CD4-positive, alpha-beta T cell treated with Interleukin-10 for 1 hour (primary cell): ENCODE data around the gene KCTD20.

Source experiments
- DNase-seq: peaks from one replicate; pipeline ENCODE4 v3.0.0-alpha.2; 2020

The KCTD20 gene

DNA sequence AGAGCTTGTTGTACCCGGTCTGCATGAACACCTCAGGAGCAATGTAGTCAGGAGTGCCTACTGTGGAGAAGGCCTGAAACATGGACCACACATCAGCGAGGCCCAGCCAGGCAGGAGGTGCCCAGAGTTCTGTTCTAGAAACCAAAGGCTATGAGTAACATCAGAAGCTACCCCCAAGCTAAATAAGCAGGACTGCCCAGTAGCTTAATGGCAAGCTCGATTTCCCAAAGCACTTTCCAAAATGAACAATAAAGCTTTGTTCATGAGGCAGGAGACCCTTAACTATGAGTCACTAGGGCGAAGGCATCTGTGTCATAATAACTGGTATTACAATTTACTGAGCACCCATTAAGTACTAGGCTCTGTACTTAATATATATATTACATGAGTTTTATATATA lies 57.1 kb downstream of the KCTD20 start:
- no peak for DNase-seq

DNA sequence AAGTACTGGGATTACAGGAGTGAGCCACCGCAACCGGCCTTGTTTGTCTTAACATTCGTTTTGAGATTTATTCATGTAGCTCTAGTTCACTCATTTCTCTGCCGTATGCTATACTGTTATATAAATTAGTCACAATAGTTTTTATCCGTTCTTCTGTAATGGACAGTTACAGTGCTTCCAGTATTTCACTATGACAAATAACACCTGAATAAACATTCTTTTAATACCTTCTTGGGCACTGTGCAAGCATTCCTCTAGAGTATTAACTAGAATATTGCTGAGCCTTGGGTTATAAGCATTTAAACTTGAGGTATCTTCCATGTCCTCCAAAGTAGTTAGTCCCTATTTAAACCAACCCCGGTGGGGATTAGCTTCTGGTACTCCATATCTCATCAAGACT lies 58.9 kb downstream of the KCTD20 start:
- DNase-seq = no peak

DNA sequence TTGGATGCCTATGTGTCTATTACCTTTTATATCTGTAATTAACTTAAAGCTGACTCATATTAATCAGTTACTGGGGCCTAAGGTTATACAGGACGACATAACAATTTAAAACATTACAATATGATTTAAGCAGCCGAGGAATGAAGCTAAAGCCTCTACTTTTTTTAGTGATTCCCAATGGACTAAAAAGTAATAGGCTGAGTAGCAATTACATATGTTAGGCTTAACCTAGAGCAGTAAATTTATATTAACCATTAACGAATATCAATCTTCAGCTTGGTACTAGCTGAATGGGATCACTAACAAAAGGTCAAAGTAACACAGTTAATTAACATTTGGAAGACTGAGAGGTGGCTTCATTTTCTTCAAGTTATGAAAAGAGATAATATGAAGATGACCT lies 61.4 kb downstream of the KCTD20 start:
- no peak for DNase-seq

DNA sequence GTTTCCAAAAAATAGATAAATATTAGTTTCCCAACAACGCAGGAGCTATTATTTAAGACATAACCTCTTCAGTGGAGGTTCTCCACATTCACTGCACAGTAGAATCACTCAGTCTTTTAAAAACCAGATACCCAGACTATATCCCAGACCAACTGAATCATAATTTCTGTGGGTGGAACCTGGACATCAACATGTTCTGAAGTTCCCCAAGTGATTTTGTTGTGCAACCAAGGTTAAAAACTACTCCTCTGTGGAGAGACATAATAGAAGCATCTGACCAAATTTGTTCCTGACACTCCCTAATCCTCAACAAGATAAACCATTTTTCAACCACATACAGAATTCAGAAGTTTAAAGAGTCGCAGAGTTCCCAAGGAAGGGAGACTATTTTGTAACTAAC lies 62.2 kb downstream of the KCTD20 start:
- DNase-seq = no peak

DNA sequence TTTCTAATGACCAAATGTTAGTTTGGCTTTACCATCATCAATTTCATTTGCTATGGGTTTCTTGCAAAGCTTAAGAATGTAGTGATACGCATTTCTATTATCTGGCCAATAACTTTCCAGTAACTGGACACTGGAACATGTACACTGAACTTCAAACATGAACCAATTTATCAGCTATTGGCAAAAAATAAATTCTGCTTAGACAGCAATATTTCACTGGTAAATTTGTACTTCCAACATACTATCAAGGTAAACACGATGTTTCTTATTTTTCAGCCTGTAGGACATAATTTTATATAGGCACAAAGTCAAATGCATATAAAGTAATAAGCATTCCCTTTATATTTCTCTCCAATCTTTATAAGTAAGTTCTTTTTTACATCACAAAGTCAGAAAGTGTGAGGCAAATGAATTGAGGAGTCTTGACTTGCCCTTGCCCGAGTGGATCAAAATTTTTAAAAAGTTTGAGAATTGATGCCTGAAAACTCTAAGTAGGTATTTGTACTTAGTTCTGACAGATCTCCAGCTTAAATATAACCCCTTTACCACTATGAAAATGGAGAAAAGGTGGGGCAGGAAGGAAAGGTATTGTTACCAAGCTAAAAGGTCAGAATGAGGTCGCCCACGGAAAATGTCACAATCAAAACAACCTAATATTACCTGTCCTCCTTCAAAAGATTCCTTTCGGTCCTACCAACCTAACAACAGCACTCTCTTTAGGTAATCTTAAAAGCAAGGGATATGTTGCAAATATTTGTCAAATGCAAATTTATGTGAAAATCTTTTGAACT lies 63.1 kb downstream of the KCTD20 start:
- no peak for DNase-seq

DNA sequence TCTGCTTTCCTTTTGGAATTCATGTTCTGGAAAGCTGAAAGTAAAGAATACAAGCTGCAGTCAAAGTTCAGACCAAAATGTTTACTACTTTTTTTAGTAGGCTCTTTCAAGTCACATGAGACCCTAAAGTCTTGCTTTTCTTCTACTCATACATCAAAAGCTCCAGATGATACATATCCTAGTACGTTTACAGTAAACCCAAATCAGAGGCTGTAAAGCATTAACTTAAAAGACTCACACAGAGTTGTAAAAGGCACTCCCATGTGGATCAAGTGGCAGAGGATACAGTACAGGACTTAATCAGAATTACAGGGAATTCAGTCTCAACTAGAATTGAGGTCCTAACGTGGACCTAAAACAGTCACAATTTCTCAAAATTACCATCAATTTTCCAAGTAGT lies 63.8 kb downstream of the KCTD20 start:
- DNase-seq = no peak

DNA sequence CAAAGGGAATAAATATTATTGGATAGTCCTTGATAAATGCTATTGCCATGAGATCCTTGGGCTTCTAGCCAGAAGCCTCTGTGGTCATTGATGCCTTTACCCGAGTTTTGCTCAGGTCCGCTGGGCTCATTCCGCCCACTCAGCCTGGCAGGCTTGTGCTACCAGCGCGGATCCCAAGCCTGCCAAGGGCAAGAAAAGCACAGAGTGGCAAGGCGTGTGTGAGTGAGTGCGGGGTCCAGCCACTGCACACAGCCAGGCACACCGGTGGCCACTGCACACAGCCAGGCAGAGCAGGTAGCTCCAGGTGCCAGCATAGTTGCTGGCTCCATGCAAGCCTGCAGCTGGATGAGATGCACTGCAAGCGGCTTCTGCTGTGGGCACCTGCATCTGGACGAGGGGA lies 65.7 kb downstream of the KCTD20 start:
- no peak for DNase-seq

DNA sequence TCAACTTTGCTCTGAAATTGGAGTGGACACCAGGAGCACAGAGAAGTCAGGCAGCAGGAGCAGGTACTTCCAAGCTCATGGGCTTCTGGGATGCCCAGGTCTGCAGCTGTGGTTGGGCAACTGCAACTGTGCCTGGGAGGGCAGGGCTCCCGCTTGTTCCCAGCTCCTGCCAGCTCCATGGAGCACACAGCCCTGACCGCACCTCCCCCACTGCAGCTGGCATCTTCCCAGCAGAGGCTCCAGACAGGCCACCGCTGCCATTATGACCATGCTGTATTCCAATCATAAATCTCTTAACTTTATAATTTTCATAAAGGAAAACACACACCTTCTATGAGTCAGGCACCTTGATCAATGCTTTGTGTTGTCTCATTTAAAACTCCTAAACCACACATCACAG lies 67.6 kb downstream of the KCTD20 start:
- no peak for DNase-seq

DNA sequence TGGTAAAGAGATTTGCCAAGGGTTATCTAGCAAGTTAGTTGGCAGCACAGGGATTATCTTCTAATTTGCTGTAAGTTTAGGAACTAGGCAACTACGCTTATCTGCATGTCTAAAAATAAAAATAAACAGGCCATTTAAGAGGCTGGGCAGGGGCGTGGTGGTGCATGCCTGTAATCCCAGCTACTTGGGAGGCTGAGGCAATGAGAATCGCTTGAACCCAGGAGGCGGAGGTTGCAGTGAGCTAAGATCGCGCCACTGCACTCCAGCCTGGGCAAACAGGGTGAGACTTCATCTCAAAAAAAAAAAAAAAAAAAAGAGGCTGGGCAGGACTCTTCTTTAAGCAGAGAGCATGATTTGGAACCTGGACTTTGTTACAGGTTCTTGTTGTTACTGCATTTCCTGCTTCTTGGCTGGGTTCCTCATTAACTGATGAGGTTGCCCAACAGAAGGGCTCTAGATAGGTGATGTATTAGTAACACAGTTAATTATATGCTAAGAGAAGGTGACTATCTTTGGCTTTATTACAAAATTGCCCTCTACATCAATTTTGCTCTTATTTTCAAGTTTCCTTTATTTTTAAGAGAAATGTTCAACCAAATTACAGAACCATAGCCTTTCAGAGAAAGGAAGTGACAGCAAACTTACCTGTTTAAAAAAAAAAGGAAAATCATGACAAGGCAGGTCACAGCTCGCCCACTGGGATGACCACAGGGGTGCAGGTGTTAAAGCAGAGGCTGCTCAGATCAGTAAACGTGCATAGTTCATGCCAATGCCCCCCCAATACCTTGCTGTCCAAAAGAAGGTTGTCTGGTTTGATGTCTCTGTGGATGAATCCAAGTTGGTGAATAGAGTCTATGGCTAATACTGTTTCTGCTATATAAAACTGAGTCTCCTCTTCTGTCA lies 72.0 kb downstream of the KCTD20 start:
- DNase-seq = no peak

DNA sequence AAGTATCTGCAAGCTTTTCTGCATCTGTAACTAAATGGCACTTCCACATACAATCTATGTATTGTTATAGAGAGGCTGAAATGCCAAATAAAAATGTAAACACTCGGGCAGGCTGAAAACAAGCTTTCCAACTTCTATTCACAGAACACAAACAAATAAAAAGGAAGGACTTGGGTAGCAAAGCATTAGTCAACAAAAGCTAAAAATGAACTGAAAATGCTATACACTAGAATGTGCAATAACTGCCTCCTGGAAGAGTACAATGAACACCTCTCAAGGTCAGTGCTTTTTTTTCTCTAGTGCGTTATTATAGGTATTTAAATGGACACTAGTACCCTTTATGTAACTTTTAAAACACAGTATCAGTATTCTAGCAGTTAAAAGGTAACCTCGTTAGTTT lies 73.0 kb downstream of the KCTD20 start:
- no peak for DNase-seq

DNA sequence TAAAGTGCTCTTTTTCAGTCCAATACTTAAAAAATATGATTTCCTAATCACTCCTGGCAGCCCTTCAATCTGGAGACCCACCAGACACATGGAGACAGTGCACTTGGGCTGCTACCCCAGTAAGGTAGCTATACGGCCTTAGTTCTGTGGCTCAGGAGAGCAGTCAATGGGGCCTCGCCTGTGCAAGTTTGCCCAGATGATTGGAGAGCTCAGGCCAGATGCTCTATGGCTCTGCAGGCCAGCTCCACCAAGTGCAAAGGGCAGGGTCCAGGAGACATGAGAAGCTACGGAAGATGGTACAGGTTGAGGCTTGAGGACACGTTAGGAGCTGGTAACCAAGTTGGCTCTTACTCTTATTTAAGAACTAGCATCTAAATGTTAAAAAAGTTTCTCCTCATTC lies 73.8 kb downstream of the KCTD20 start:
- no peak for DNase-seq

DNA sequence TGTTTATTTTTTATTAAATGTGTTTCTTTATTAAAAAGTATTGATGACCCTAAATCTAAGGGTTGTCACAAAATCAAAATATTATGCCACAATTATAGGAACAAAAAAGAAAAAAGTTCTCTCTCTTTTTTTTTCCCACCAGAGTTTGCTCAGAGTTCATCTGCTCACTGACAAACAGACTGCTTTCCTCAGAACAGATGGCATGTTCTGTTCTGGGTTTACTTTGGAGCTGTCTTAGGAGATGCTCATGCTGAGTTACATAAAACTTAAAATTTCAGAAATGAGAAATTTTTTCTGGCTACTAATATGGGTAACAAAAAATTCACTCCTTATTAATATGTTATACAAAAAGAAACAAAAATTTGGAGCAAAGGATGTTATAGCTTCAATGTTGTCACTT lies 74.2 kb downstream of the KCTD20 start:
- no peak for DNase-seq

DNA sequence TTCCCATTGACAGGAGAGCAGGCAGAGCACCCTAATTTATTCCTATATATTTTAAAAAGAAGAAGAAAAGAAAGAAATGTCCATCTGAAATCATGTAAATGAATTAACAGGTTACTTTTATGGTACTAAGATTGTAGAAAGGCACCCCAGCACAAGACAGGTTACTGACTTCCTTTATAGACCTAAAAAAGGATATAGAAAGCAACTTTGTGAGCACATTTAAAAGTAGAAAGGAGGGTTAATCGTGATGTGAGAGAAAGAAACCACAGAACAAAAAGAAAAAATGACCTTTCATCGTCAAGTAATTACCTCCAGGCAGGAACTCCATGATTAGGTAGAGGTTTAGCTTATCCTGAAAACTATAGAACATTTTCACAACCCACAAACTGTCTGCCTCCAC lies 74.6 kb downstream of the KCTD20 start:
- no peak for DNase-seq

DNA sequence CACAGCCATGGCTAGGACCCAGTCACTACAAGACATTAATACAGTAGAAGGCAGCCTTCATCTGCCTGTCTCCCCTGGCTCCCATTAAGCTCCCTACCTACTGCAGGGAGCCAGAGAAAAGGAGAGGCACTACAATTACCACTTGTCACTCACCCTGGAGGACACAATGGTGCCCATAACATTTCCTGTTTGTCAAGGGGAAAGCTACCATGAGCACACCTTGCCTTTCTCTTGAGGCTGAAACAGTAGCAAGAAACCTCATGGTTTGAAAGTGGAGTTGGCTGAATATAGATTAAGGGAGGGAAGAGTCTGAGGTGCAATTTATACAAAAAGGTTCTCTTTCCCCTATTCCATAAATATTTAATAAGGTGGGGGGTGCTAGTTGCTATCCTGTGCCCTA lies 76.6 kb downstream of the KCTD20 start:
- no peak for DNase-seq

DNA sequence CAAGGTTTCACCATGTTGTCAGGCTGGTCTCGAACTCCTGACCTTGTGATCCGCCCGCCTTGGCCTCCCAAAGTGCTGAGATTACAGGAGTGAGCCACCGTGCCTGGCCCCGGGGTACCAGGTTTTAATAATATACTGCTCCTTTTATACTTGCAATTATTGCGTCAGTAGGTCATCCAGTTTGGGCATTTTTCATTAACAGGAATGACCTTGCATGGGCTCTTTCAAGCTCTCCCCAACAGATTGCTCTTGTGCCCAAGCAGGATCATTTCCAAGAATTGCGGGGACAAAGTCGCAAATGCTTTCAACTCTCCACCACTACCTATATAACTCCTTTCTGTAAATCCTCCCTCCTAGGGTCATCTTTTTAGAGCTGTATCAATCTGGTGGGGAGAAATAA lies 80.7 kb downstream of the KCTD20 start:
- no peak for DNase-seq

DNA sequence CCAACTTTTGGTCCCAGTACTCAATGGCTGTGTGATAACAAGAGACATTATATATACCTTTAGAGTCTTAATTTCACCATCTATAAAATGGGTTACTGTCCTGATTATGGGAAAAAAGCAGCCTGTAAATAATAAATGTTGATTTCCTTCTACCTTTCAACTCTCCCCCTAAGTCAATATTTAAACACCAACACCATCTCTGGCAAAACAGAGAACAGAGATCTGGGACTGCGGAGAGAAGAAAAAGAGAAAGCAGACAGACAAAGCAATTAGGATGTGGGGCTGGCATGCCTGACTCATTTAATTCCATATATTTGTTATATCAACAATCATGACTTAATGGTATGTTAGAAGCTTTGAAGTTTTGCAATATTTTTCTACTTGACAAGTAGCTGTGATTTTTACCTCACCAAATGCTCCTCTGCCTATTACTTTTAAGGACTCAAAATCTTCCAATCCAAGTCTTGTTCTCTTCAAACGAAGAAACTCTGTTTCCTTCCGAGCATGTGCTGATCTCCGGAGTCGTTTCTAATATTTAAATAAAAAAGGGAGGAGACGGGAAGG lies 81.2 kb downstream of the KCTD20 start:
- no peak for DNase-seq

DNA sequence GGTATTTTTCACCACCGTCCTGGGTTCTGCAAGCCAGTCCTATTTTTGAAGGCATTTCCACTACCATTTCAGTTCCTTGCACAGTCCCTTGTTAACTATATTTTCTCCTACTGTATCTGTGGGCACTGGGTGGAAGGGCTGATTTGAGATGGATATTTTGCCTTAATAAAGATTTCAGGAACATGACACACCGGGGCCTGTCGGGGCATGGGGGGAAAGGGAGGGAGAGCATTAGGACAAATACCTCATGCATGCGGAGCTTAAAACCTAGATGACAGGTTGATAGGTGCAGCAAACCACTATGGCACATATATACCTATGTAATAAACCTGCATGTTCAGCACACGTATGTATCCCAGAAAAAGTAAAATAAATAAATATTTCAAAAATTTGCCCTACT lies 82.1 kb downstream of the KCTD20 start:
- DNase-seq = no peak

DNA sequence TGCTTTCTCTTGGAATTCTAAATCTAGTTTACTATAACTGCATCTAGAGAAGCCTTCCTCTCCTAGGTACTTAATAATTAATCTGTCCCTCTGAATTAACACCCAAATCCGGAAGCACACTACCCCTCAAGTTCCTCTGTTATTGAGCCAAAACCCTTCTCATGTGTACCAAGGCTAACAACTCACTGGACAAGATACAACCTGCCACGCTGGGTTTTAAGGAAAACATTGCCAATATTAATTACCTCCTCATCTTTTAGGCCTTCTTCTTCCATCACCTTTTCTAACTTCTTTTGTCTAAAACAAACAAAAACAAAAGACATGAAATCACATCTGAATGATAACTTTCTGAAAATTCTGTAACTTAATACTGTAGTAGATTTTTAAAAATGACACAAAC lies 82.5 kb downstream of the KCTD20 start:
- no peak for DNase-seq

DNA sequence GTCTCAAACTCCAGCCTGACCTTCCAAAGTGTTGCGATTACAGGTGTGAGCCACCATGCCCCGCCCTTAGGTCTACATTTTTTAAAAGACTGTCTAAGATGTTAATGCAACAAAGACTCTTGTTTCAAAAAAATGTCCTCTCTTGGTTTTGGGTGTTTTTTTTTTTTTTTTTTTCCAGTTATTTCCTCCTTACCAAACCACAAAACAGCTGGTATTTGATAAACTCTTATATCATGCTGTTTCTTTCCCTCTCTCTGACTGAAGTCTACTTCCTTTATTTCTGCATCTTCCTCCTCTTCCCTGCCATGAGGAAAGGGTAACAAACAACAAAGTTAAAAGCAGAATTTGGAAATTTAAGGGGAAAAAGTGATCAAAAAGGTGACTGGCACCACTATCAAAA lies 83.3 kb downstream of the KCTD20 start:
- no peak for DNase-seq

DNA sequence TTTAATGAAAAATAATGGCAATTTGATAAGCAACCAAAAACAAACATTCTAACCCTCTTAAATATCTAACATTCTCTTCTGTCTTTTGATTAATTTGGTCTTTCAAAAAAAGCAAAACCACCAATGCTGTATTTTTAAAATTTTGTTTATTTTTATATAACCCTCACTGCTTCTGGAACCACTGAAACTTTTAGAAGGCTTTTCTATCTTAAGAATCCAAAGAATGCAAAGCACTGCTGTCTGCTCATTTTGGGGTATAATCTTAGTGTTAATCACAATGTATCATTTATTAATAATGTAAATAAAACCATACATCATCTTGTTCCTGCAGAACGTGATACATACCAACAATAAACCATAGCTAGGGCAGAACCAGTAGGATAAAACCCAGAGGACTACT lies 90.5 kb downstream of the KCTD20 start:
- DNase-seq = no peak

DNA sequence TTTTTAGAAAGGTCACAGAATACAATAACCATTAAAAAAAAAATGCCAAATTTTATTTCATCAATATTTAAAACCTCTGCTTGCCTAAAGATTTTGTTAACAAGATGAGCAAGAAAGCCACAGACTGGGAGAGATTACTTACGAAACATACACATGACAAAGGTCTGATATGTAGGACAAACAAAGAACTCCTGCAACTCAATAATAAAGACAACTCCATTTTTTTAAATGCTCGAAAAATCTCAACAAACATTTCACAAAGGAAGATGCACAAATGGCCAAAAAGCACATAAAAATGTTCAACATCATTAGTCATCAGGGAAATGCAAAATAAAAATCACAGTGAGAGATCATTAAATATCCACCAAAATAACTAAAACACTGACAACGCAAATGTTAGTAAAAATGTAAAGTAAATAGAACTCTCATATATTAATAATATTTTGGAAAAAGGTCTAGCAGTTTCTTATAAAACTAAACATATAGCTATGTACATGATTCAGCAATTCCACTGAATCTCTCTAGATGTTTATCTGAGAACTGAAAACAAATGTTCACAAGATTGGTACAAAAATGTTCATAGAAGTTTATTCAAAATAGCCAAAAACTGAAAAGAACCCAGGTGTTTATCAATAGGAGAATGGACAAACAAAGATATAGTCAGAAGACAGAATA lies 94.2 kb downstream of the KCTD20 start:
- no peak for DNase-seq

DNA sequence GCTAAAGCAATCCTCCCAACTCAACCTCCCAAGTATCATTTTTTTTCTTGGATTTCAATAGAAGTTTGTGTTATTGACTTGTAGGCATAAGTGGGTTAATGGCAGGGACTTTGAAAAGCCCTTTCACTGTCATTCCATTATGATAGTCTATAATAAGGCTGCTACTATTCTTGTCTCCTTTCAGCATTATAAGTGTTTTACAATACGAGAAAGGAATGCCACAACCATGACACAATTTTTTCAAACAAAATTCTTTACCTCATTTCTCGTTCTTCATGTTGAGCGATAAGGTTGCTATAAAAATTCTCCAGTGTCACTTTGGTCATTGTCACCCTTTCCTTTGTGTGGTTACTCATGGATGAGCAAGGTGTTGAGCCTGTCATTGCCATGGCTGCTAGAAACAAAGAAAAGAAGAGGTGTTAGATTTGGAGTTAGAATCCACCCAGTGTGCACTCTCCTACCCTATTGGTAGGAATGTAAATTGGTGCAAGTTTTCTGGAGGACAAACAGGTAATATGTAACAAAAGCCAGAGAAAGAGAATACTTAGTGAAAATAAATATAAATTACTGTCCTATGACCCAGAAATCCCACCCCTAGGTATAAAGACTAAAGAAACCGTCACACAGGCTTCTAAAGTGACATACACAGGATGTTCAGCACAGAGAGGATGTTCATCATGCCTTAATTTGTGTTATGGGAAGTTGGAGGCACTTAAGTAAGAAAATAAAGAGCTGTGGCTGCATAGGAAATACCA lies 97.2 kb downstream of the KCTD20 start:
- peak; percentile 32 for DNase-seq
